HG03103 (cell line): ENCODE data around the gene TAF6.

Experiments
- ATAC-seq: cut with Tn5 transposase; IDR thresholded peaks from one replicate; pipeline ENCODE4 v1.9.1; 2021; ENCODE audit warnings: low read depth; ENCODE audit not compliant: unreplicated experiment

The TAF6 gene

DNA sequence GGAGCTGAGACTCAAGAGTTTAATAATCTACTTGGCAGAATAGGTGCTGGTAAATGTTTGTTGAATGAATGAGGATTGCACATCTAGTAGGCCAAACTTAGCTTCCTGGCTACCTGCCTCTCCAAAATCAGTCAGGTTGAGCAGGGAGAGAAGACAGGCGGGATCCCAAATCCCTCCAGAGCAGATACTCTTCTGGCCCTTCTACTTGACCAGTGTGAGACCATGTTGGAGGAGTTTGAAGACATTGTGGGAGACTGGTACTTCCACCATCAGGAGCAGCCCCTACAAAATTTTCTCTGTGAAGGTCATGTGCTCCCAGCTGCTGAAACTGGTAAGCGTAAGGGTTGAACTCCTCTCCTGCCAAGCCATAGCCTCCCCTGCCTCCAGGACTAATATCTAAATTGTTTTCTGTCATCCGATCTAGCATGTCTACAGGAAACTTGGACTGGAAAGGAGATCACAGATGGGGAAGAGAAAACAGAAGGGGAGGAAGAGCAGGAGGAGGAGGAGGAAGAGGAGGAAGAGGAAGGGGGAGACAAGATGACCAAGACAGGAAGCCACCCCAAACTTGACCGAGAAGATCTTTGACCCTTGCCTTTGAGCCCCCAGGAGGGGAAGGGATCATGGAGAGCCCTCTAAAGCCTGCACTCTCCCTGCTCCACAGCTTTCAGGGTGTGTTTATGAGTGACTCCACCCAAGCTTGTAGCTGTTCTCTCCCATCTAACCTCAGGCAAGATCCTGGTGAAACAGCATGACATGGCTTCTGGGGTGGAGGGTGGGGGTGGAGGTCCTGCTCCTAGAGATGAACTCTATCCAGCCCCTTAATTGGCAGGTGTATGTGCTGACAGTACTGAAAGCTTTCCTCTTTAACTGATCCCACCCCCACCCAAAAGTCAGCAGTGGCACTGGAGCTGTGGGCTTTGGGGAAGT lies 5.4 kb upstream of the TAF6 start:
- no peak for ATAC-seq

DNA sequence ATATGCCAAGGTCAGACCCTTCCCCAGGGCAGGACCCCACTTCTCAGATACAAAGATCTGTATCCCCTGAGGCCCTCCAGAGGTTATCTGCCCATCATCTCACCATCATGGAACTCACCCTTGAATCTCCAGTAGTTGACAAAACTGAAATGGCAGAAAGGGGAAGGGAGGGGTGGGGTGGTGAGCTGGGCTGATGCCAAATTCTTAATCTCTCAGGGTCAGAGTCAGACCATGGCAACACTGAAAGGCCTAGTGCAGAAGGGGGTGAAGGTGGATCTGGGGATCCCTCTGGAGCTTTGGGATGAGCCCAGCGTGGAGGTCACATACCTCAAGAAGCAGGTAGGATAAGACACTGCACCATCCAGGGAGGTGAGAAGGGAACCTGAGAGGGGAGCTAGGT lies 3.4 kb upstream of the TAF6 start:
- ATAC-seq: no peak

DNA sequence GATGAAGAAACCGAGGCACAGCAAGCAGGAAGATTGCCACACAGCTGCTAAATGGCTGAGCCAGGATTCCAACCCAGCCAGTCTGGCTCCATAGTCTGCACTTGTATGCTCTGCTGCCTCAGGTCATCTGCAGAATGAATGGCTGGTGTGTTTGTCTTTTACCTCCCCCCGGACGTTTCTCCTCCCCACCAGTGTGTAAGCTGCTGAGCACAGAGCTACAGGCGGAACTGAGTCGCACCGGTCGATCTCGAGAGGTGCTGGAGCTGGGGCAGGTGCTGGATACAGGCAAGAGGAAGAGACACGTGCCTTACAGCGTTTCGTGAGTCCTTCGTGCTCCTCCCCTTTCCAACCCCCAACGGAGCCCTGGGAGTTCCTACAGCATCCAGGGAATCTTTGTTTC lies 2.9 kb upstream of the TAF6 start:
- ATAC-seq: no peak

DNA sequence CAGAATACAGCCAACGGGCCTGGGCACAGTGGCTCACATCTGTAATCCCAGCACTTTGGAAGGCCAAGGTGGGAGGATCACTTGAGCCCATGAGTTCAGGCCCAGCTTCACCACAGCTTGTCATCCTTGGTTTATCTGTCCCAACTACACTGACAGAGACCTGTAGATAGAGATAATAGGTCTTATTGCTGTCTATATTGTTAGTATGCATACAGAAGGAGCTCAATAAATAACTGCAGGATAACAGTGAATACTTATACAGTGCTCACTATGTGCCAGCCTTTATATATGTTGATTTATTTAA lies 1.5 kb upstream of the TAF6 start:
- no peak for ATAC-seq

DNA sequence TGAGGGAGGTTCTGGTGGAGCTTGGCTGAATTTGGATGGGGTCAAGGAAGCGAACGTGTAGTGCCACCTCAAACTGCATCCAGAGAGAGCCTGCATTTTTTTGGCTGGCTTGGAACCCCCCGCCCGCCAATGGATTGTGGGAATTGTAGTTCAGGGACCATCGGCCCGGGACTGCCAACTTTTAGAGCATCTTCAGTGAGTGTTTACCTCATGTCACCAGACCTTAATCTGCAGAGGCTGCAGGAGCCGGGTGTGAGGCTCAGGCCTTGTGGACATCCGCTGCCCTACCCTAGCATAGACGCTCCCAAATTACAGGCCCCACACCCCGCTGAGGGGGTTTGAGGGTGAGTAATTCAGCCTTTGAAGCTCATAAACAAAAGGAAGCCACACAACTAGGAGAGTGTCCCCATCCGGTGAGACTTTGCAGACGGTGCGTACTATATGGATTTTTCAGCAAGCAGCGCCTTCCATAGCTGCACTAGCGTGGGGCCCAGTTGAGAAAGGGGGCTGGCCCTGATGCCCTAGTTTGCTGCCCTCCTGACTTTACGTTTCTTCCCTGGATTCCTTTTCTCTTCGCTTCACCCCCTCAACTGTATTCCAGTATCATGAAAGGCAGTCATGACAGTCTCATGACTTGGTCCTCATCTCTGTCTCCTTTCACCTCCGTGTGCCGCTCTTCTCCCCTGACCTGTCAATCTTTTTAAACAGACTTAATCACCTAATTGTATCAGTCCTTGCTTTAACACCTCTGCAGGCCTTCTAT lies 993 bp upstream of the TAF6 start:
- peak; percentile 30 for ATAC-seq

DNA sequence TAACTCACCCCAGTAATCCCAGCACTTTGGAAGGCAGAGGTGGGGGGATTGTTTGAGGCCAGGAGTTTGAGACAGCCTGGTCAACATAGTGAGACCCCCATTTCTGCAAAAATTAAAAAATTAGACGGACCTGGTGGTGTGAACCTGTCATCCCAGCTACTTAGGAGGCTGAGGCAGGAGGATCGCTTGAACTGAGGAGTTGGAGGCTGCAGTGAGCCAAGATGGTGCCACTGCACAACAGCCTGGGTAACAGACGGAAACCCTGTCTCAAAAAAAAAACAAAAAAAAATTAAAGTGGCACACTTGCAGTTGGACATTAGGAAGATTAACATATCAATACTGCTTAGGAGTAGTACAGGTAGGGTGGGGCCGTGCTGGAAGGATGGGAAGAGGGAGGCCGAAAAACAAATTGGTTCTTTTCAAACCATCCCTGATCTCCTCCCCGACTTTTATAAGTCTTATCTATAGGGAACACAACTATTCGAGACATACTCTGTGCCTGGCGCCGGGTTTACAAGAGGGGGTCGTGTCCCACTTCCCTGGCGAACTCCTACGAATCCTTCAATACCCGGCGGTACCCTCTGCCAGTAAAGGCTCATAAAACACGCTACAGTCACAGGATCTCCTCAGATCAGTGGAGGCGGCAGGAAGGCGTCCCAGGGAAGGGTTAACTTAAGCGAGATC lies 628 bp downstream of the TAF6 start:
- ATAC-seq: no peak

DNA sequence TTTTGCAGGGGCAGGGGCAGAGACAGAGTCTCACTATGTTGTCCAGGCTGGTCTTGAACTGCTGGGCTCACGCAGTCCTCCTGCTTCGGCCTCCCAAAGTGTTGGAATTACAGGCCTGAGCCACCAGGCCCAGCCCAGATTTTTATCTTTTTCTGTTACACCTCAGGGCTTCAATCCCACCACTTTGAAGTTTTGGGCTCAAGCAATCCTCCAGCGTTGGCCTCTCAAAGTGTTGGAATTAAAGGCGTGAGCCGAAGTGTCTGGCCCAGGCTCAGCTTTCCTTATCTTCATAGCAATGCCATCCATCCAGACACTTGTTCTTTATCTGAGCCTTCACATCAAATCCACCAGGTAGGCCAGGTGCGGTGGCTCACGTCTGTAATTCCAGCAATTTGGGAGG lies 4.1 kb downstream of the TAF6 start:
- ATAC-seq: no peak

DNA sequence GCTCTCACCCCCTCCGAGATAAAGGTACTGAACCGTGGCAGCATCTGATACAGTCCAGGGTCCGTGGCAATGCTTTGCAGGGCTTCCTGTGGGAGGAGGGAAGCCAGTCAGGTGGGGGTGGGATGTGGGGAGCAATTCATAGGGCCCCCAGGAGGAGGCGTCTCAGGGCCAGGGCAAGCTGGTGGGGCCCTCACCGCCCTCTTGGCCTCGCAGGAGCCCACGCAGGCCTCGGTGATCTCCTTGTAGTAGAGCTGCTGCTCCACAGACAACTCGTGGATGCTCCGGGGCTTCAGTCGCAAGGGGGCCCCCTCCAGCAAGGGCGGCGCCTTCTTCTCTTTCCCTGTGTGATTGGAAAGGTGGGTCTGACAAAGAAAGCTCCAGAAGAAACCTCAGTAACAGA lies 7.2 kb downstream of the TAF6 start:
- ATAC-seq: no peak

DNA sequence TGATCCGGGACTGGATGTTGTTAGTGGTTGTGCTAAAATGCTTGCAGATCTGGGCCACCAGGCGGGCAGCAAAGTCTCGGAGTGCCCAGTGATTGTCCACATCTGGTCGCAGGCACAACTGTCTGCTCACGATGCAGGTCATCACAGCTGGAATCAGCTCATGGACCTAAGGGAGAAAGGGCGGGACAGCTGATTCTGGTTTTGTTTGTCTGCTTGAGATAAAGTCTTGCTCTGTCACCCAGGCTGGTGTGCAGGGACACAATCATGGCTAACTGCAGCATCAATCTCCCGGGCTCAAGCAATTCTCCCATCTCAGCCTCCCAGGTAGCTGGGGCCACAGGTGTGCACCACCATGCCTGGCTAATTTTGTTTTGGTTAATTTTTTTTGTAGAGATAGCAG lies 8.0 kb downstream of the TAF6 start:
- no peak for ATAC-seq

DNA sequence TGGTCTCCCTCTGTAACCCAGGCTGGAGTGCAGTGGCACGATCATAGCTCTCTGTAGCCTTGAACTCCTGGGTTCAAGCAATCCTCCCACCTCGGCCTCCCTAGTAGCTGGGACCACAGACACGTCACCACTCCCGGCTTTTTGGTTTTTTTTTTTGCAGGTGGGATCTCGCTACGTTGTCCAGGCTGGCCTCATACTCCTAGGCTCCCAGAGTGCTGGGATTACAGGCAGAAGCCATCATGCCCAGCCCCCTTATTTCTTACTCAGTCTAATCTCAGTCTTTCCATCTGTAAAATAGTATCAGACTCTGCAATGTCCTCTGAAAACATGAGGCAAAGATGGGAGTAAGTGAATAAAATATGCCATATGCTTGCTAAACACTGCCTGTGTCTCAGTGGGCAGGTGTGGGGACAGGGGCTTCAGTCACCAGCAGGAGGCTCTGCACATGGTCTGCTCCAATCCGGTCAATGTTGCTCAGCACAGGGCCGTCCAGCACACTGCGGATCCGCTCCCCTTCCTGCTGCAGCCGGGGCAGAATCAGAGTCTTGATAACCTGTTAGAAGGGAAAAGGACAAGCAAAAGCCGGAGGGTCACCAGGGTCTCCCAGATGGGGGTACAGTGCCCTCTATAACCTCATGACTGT lies 9.5 kb downstream of the TAF6 start:
- no peak for ATAC-seq

DNA sequence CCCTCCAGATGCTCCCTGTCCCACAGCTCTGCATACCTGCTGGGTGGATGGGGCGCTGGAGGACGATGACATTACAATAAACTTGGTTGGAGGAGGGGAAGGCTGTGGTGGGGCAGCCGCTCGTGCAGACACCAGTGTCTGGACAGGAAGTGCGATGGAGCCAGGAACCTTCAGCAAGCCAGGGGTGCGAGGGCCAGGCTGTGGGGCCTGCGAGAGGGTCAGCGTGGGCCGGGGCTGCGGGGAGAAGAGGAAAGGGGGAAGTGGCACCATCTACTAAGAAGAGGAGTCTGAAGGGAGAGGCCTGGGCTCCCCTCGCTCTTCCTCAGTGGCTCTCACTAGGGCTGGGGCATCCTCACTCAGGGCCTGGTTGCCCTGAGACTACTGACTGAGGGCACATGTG lies 11.3 kb downstream of the TAF6 start:
- no peak for ATAC-seq

DNA sequence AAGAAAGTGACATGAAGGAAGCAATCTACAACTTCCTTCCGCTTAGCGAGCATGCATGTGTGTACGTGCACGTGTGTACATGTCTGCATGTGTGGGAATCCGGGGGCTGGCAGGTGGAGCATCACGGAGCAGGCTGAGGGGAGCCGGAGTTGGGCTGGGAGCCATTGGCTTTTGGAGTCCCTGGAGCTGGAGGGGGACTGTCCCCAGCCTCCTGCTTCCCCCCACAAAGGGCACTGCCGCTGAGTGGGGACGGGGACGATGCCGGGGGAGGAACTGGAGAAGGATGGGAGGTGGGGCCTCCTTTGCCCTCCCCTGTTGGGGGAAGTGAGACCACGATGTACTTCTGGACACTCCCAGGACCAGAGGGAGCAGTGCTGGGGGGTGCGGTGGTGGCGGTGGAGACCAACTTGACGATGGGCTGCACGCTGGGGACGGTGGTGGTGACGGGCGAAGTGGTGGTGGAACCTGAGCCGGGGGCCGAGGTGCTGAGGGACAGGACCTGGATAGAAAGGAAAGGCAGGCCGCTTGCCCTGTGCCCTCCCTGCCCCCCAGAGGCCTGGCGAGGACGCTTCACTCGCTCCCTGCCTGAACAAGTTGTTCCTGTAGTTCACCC lies 11.9 kb downstream of the TAF6 start:
- no peak for ATAC-seq

DNA sequence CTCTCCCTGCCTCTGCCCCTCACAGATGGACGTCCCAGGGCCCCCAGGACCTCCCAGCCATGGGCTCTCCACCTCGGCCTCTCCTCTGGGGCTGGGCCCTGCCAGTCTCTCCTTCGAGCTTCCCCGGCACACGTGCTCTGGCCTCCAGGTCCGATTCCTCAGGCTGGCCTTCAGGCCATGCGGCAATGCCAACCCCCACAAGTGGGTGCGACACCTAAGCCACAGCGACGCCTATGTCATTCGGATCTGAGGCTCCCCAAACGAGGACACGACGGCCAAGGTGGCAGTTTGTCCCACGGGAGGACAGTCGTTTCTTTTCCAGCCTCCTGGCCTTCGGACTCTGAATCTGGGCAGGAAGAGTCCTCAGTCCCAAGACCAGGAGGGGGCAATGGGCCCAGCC lies 12.5 kb downstream of the TAF6 start:
- no peak for ATAC-seq

DNA sequence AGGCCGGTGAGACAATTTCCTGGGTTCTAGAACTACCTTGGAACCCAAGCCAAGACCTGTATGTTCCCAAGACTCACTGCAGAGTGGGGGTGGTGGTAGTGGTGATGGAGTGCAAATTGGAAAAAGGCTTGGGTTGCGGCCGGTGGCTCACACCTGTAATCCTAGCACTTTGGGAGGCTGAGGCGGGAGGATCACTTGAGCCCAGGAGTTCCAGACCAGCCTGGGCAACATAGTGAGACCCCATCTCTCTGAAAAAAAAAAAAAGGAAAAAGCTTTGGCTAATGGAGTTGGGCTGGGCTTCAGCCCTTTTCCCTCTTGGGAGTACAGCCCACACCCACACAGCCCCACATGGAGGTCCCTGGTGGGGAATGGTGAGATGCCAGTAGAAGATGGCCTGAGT lies 13.6 kb downstream of the TAF6 start:
- ATAC-seq: no peak

DNA sequence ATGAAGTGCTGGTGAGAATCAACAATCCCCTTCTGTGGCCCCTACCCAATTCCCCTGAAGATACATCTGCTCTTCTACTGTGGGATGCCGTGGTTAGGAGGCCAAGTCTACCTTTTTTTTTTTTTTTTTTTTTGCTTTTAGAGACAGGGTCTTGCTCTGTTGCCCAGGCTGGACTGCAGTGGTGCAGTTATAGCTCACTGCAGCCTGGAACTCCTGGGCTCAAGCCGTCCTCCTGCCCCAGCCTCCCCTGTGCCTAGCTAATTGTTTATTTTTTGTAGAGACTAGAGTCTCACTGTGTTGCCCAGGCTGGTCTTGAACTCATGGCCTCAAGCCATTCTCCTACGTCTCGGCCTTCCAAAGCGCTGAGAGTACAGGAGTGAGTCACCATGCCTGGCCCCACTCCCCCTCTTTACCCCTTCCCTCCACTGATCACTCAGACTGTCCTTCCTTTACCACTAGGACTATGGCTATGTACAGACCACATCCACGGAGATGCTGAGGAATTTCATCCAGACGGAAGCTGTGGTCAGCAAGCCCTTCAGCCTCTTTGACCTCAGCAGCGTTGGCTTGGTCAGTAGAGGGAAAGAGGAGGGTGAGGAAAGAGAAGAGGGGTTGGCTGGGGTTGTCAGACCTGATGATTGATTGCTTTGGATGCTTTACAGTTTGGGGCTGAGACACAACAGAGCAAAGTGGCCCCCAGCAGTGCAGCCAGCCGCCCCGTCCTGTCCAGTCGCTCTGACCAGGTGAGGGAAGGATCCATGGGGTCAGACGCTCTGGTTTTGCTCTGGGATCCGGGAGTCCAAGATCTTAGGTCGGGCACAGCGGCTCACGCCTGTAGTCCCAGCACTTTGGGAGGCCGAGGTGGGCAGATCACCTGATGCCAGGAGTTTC lies 16.0 kb downstream of the TAF6 start:
- ATAC-seq: no peak

DNA sequence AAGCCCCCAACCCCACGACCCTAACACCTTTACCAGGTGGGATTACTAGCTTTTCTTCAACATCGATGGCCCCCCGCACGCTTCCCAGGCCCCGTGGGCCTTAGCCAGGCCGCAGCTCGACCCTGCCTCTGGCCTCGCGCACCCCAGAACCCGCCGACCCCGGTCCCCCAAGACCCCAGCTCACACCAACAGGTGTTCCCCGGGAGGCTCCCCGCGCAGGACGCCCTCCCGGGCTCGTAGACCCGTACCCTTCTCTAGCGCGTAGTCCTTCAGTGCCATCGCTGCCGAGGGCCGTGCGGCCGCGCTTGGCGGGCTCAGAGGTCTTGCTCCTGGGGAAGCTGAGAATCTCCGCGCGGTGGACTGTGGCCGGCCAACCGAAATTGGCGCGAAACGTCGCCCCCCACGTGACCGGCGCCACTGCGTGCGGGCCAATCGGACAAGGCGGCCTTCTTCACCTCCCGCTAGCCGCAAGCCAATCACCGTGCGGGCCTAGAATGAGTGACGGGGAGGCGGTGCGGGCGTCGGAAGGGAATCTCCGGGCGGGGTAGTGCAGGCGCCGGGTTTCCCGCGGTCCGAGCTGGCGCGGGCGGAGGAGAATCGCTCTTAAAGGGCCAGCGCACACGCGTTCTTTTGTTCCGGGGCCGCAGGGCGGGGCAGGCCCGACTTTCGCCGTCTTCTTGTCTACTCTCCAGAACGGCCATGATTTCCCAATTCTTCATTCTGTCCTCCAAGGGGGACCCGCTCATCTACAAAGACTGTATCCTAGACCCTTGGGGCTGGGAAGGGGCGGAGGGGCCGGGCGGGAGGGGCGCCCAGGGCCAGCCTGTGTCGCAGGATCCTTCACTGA lies 17.9 kb downstream of the TAF6 start, which contains the start of the genes AP4M1 and MCM7:
TSS of gene AP4M1 (plus strand) at position 628 of the 847 bp plus-strand sequence. CDS start at position 700, 72 bp downstream.
TSS of gene MCM7 (minus strand) at position 382 of the 847 bp plus-strand sequence. CDS start at position 279, 103 bp downstream.
- ATAC-seq: peak; percentile 83

DNA sequence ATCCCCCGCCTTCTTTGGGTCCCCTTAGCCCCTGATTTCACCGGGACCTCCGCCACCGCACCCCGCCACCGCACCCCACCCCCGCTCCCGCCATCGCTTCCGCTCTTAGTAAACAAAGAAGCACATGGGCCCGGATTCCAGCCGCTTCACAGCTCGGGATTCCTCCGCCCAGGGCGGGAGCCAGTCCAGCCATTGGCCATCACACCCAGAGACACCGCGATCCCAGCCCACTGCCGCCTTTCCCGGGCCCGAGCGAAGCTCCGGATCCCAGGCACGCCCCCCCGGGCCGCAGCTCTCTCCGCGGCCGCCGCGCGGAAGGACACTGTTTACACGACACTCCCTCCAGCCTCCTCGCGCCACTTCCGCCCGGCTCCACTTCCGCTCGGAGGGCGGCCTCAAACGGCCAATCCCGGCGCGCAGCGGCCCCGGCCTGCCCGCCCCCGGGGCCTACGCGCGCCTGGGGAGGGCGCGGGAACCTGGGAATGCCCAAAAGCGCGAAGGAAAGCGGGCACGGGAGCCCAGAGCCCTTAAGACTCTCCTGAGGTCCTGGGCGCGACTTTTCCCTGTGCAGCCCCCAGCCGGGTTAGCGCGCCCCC lies 18.6 kb downstream of the TAF6 start:
- peak; percentile 52 for ATAC-seq

DNA sequence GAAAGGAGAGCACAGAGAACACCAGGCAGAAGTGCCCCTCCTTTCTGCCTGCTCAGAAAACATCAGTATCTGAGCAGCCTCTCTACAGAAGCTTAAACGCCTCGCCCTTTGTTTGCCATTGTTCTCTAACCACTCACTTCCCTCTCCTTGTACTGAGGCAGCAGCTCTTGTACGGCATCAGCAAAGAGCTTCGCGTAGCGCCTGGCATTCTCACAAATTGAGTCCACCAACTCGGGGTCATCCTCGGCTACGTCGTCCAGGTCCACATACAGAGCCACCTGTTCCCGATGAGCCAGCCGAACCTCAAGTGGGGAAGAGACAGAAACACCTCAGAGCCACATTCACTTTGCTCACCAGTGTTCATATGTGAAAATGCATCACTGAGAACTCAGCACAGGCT lies 19.7 kb downstream of the TAF6 start:
- no peak for ATAC-seq
